Stimulated activated naive B cell treated with anti-CD40 and anti-IgM and Interleukin-4, amounts not matched to agents 10 μg/mL and 1 μg/mL and 100 μg/mL, for 72 hours (primary cell): ENCODE measurements around the gene PRR16.

Source experiments
- ATAC-seq, 2 donors: fragments of 150-1000 bp; cut with Tn5 transposase; replicated peaks; 2 replicates each; pipeline ENCODE4 v1.10.0; 2021; ENCODE audit warnings: moderate library complexity in 1 of 2
- DNase-seq: peaks from one replicate; pipeline ENCODE4 v3.0.0; 2021
- H3K27ac Mint-ChIP-seq: one replicate; pipeline ENCODE4 v1.8.0; 2022; ENCODE audit warnings: mild to moderate bottlenecking, mixed read lengths
- H3K27me3 Mint-ChIP-seq, 2 donors: one replicate each; pipeline ENCODE4 v1.8.0; 2022; ENCODE audit warnings: mixed read lengths in 2 of 2
- H3K36me3 Mint-ChIP-seq, 2 donors: one replicate each; pipeline ENCODE4 v1.8.0; 2022; ENCODE audit warnings: mixed read lengths in 2 of 2, mild to moderate bottlenecking in 1 of 2
- H3K4me1 Mint-ChIP-seq, 2 donors: one replicate each; pipeline ENCODE4 v1.8.0; 2022; ENCODE audit warnings: mixed read lengths in 2 of 2, mild to moderate bottlenecking in 1 of 2
- H3K4me3 Mint-ChIP-seq, 2 donors: one replicate each; pipeline ENCODE4 v1.8.0; 2022; ENCODE audit warnings: mild to moderate bottlenecking in 2 of 2, mixed read lengths in 2 of 2, moderate library complexity in 1 of 2
- H3K9me3 Mint-ChIP-seq, 2 donors: one replicate each; pipeline ENCODE4 v1.8.0; 2022; ENCODE audit warnings: mixed read lengths in 2 of 2, mild to moderate bottlenecking in 1 of 2

Gene PRR16

DNA sequence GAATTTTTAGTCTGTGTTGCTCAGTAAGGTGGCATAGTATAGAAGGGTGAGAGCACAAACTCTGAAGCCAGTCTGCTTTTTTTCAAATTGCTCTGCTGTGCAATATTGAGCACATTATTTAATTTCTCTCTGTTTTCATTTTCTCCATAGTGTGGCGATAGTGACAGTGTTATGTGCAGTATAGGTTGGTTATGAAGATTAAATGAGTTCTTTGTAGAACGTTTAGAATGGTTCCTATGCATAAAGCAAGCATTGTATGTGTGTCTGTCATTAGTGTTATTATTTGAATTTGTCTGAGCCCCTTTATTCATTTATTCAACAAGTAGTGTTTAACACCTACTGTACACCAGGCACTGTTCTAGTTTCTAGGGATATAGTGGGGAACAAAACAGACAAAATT lies 9.2 kb downstream of the PRR16 start:
- Mint-ChIP-seq H3K27me3 (peaks cover 11 to 20% of the 10 kb centered on the region in 2 donors), H3K27ac (no peak overlapping the region), H3K9me3 (no peaks in the 10 kb centered on the region), H3K4me3 (no peak overlapping the region), H3K36me3 (no peaks in the 10 kb centered on the region), H3K4me1 (no peaks in the 10 kb centered on the region)
- DNase-seq (no peak), ATAC-seq (no peak)

DNA sequence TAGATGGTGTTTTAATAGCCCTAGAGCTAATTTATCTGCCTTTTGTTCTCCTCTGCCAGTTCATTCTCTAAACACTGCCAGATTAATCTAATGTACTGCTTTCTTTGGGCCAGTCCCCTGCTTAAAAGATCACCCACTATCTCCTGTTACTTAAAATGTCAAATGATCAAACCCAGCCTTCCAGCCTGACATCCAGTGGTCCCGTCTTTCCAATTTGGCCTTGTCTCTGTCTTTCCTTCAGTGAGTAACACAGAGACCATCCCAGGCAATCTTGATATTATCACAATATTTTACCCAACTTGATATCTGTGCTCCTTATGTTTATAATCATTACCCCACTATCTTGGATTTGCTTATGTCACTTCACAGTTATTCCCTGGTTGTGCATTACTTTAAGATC lies 12.0 kb downstream of the PRR16 start:
- H3K27me3 Mint-ChIP-seq: peaks cover 7 to 20% of the 10 kb centered on the region in 2 donors
- no peaks in the 10 kb centered on the region for H3K4me1 Mint-ChIP-seq
- ATAC-seq: no peak
- no peak overlapping the region for H3K4me3 Mint-ChIP-seq
- no peak for DNase-seq
- no peak overlapping the region for H3K27ac Mint-ChIP-seq
- no peaks in the 10 kb centered on the region for H3K9me3 Mint-ChIP-seq
- H3K36me3 Mint-ChIP-seq: no peaks in the 10 kb centered on the region

DNA sequence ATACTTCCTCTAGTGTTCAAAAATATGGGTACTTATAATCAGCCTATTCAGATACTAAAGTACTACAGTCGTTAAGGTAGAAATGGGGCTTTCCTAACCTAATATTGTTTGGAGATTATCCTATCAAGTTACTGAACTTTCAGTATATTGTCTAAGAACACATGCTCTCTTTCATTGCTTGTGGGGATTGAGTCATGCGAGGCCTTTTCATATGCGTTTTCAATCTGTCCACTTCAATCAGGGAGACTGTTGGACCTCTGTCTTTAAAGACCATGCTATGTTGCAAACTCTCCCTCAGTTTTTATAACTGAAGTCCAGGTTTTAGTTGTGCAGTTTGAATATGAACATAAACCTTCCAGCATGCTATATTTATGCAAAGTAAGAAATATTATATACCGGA lies 15.0 kb downstream of the PRR16 start:
- H3K4me1 Mint-ChIP-seq: no peaks in the 10 kb centered on the region
- H3K4me3 Mint-ChIP-seq: no peak overlapping the region
- no peaks in the 10 kb centered on the region for H3K9me3 Mint-ChIP-seq
- peaks cover 1 to 20% of the 10 kb centered on the region in 2 donors for H3K27me3 Mint-ChIP-seq
- no peaks in the 10 kb centered on the region for H3K36me3 Mint-ChIP-seq
- no peak for ATAC-seq
- no peak for DNase-seq
- H3K27ac Mint-ChIP-seq: no peak overlapping the region

DNA sequence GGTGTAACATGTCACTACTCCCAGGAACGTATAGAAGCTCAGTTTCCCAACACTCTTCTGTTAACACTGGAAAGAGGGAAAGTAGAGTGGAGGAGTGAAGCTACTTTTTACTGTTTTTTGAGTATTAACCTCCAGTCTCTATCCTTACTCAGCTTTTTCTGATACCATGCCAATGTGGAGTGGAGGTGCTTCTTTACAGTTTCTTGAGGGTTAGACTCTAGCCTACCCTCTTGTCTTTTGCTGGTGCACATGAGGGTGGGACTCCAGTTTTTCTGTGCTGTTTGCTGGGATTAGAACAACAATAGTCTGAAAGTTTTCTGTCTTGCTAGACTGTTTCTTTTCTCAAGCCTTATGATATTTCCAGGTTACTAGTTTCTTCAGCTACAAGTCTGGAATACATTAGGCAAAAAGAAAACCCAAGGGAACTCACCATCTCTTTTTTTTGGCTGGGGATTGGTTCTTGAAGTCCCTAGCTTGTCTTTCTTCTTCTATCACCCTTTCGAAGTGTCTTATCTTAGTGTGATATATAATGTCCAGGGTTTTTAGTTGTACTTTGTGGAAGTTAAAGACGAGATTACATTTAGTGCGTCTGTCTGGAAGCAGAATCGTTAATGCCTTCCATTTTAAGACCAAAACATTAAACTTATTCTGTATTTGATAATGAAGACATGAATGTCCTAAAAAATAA lies 35.9 kb downstream of the PRR16 start:
- ATAC-seq: no peak
- no peak for DNase-seq
- Mint-ChIP-seq H3K36me3 (no peaks in the 10 kb centered on the region), H3K27ac (no peak overlapping the region), H3K4me1 (no peaks in the 10 kb centered on the region), H3K4me3 (no peak overlapping the region), H3K27me3 (peaks cover 0 to 4% of the 10 kb centered on the region in 2 donors), H3K9me3 (peaks cover 0 to 6% of the 10 kb centered on the region in 2 donors)

DNA sequence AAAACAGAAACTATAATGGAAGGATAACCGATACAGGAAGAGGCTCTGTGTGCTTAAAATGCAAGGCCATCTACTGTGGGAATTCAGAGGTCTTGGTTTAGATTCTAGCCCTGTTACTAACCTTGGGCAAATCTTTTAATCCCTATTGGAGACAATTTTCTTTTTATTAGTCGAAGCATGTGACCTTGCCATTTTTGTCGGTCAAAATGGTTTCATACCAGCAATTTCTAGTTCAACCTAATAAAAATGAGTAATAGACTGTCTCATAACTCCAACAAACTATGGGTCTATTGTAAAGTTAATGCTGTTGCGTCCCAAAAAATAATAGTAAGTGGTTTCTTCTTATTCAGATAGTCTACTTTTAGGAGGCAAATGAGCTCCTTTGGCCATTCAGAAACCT lies 38.4 kb downstream of the PRR16 start:
- H3K9me3 Mint-ChIP-seq: peaks cover 0 to 6% of the 10 kb centered on the region in 2 donors
- H3K4me3 Mint-ChIP-seq: no peak overlapping the region
- no peaks in the 10 kb centered on the region for H3K36me3 Mint-ChIP-seq
- peaks cover 0 to 4% of the 10 kb centered on the region in 2 donors for H3K27me3 Mint-ChIP-seq
- ATAC-seq (no peak), DNase-seq (no peak)
- H3K27ac Mint-ChIP-seq: no peak overlapping the region
- no peaks in the 10 kb centered on the region for H3K4me1 Mint-ChIP-seq

DNA sequence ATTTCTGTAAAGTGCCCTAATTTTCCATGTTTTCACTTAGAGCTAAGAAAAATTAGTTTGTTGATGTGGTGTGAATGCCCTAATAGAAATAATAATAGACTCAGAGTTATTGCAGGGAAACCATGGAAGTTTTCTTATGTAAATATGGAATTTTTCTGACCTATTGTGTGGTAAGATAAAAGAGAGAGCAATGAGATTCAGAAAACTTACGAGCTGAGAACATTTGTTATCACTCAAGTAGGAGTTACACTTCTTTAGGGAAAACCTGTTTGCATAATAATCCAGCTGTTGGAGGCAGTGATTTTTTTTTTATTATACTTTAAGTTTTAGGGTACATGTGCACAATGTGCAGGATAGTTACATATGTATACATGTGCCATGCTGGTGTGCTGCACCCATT lies 39.2 kb downstream of the PRR16 start:
- ATAC-seq: no peak
- no peak for DNase-seq
- peaks cover 0 to 4% of the 10 kb centered on the region in 2 donors for H3K27me3 Mint-ChIP-seq
- no peaks in the 10 kb centered on the region for H3K36me3 Mint-ChIP-seq
- no peaks in the 10 kb centered on the region for H3K4me1 Mint-ChIP-seq
- H3K9me3 Mint-ChIP-seq: peaks cover 0 to 6% of the 10 kb centered on the region in 2 donors
- no peak overlapping the region for H3K4me3 Mint-ChIP-seq
- no peak overlapping the region for H3K27ac Mint-ChIP-seq

DNA sequence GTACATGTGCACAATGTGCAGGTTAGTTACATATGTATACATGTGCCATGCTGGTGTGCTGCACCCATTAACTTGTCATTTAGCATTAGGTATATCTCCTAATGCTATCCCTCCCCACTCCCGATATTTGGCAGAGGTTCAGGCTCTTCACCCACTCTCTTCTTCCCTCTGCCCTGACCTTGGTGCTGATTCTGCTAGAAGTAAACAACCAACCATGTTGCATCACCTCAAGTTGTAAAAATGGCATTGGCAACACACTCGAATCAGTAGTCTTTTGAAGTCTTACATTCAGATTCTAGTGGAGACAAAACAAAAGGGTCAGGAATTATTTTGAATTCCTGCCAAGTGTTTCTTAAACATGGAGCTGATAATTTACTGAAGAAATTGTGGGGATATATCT lies 40.0 kb downstream of the PRR16 start:
- H3K36me3 Mint-ChIP-seq: no peaks in the 10 kb centered on the region
- peaks cover 0 to 6% of the 10 kb centered on the region in 2 donors for H3K9me3 Mint-ChIP-seq
- peaks cover 0 to 4% of the 10 kb centered on the region in 2 donors for H3K27me3 Mint-ChIP-seq
- ATAC-seq (no peak), DNase-seq (no peak)
- H3K27ac Mint-ChIP-seq: no peak overlapping the region
- H3K4me1 Mint-ChIP-seq: no peaks in the 10 kb centered on the region
- H3K4me3 Mint-ChIP-seq: no peak overlapping the region

DNA sequence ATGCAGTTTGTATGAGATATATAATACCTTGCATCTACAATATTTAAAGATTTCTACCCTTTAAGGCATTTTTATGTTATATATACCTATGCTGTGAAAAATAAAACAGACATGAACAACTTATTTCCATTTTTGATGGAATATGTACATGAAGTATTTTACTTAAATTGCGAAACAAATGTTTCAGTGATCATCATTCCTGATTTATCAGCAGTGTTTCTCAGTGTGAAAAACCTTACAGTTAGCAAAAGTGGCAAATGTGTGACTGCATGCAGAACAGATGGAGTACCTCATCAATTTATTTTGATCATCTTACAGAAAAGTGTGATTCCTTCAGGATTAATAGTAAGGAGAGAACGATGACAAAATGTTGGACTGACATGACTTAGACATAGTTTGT lies 43.1 kb downstream of the PRR16 start:
- Mint-ChIP-seq H3K9me3 (peaks cover 0 to 6% of the 10 kb centered on the region in 2 donors), H3K4me1 (no peaks in the 10 kb centered on the region), H3K36me3 (no peaks in the 10 kb centered on the region), H3K4me3 (no peak overlapping the region), H3K27me3 (peaks cover 0 to 3% of the 10 kb centered on the region in 2 donors), H3K27ac (no peak overlapping the region)
- DNase-seq: no peak
- ATAC-seq: no peak

DNA sequence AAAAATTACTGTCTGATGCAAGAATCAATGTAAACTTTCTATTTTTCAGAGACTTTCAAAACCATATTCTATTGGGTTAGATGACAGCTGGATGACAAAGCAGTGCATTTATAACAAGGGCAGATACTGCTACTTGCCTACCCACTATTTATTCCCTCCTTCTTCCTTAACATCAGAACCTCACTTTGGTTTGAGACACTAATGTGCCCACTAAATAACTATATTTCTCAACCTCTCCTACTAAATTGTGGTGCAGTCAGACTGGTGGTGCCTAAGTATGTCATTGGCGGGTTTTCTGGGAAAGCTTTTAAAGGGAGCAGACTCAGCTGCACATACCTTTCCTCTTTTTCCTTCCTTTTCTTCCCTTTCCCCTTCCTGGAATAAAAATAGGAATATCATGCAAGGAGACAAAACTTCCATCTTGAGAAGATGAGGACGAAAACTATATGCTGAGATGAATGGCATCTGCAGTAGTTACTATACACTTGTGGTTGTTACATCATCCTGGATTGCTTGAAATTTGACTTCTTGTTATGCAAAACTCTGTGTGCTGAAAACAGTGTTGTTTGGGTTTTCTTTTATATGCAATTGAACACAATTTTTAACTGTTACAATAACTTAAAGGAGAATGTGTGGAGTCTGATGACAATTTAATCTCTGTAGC lies 43.8 kb downstream of the PRR16 start:
- no peak for DNase-seq
- H3K36me3 Mint-ChIP-seq: no peaks in the 10 kb centered on the region
- peaks cover 0 to 3% of the 10 kb centered on the region in 2 donors for H3K27me3 Mint-ChIP-seq
- no peak for ATAC-seq
- H3K9me3 Mint-ChIP-seq: peaks cover 0 to 6% of the 10 kb centered on the region in 2 donors
- no peak overlapping the region for H3K27ac Mint-ChIP-seq
- no peaks in the 10 kb centered on the region for H3K4me1 Mint-ChIP-seq
- H3K4me3 Mint-ChIP-seq: no peak overlapping the region

DNA sequence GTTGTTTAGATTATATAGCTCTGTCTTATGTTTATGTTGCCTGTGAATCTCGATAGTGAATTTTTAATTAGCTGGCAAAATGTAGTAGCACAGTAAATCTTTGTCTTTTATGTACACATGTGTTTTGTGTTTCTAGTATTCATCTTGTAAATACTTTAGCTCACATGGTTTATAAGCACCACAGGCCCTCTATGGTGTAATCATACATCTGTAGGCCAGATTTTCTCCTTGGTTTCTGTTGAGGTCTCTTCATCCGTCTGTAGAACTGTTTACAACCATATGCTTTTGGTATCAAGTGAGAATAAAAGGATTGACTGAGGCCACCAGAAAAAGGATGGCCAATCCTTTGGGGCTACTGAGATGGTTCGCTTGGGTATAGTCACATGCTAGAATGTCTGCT lies 45.0 kb downstream of the PRR16 start:
- Mint-ChIP-seq H3K27me3 (peaks cover 0 to 3% of the 10 kb centered on the region in 2 donors), H3K27ac (no peak overlapping the region), H3K36me3 (no peaks in the 10 kb centered on the region), H3K9me3 (peaks cover 0 to 4% of the 10 kb centered on the region in 2 donors), H3K4me1 (no peaks in the 10 kb centered on the region), H3K4me3 (no peak overlapping the region)
- DNase-seq (no peak), ATAC-seq (no peak)

DNA sequence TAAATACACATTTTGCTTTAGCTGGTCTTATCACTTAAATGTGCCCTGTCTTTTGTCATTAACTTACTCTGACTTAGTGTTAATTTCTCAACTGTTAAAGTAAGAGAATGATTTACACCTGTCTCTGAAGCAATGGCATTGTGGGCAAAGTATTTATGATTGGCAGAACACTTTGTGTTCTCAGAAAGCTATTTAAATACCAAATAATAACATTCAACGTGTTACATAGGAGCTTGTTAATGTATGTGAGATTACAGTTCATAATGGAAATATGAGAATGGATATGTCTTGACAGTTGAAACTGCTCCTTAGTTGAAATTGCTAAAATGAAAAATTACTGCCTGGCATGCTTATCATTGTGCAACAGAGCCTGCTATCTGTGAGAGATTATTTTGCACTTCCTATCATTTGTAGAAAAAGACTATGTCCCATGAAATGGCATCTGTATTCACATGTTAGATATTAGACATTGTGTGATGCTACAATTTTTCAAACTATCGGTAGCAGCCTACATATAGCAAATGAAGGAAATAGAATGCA lies 46.1 kb downstream of the PRR16 start:
- DNase-seq (no peak), ATAC-seq (no peak)
- Mint-ChIP-seq H3K27ac (no peak overlapping the region), H3K36me3 (no peaks in the 10 kb centered on the region), H3K27me3 (peaks cover 0 to 3% of the 10 kb centered on the region in 2 donors), H3K9me3 (no peaks in the 10 kb centered on the region), H3K4me1 (no peaks in the 10 kb centered on the region), H3K4me3 (no peak overlapping the region)

DNA sequence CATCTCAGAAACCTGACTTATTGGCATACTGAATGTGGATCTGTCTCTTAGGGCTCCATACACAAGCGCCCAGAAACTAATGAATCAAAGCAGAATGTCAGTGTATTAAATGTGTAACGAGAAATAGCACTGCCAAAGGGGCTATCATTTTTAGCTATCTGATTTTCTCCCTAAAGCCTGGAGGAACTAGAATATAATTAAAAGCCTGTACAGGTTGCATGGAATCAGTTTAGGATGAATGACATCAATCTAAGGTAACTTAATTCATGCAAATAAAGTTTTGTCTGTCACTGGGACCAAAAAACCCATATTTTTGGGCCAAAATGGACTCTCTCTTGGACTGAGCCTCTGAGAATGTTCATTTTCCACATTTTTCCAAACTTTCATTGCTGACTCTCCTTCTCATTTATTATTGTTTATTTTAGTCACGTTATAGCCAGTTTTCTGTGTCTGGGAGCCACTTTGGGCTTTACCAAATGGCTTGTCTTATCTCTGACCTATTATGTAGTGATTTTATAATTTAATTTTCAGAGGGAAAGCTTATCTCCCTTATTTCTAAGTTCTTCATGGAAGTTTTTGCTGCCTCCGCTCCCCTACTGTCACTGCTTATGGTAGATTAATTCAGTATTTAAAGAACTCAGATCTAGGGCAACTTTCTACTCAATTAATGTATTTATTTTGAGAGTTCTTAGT lies 47.0 kb downstream of the PRR16 start:
- DNase-seq: no peak
- H3K27ac Mint-ChIP-seq: no peak overlapping the region
- ATAC-seq: no peak
- H3K4me1 Mint-ChIP-seq: no peaks in the 10 kb centered on the region
- H3K27me3 Mint-ChIP-seq: peaks cover 0 to 3% of the 10 kb centered on the region in 2 donors
- no peaks in the 10 kb centered on the region for H3K9me3 Mint-ChIP-seq
- H3K4me3 Mint-ChIP-seq: no peak overlapping the region
- no peaks in the 10 kb centered on the region for H3K36me3 Mint-ChIP-seq

DNA sequence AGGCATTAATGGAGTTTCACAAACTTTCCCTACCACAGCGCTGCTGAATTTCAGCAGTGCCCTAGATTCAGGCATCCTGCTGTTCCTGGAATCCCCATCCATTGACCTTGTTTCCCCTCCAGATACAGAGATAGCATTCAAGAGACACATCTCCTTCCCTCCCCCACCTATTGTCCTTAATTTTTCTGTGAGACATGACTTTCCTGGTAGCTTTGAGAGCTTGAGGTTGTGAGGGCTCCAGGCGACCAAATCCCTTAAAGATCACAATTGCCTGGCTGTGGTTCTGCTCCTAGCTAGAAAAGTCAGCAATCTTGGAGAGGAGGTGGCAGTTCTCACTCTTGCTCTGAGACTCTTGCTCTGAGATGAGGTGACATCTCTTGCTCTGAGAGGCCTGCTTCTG lies 48.0 kb downstream of the PRR16 start:
- no peak for DNase-seq
- Mint-ChIP-seq H3K4me3 (no peak overlapping the region), H3K9me3 (no peaks in the 10 kb centered on the region), H3K36me3 (no peaks in the 10 kb centered on the region), H3K27me3 (peaks cover 0 to 3% of the 10 kb centered on the region in 2 donors), H3K4me1 (no peaks in the 10 kb centered on the region), H3K27ac (no peak overlapping the region)
- no peak for ATAC-seq

DNA sequence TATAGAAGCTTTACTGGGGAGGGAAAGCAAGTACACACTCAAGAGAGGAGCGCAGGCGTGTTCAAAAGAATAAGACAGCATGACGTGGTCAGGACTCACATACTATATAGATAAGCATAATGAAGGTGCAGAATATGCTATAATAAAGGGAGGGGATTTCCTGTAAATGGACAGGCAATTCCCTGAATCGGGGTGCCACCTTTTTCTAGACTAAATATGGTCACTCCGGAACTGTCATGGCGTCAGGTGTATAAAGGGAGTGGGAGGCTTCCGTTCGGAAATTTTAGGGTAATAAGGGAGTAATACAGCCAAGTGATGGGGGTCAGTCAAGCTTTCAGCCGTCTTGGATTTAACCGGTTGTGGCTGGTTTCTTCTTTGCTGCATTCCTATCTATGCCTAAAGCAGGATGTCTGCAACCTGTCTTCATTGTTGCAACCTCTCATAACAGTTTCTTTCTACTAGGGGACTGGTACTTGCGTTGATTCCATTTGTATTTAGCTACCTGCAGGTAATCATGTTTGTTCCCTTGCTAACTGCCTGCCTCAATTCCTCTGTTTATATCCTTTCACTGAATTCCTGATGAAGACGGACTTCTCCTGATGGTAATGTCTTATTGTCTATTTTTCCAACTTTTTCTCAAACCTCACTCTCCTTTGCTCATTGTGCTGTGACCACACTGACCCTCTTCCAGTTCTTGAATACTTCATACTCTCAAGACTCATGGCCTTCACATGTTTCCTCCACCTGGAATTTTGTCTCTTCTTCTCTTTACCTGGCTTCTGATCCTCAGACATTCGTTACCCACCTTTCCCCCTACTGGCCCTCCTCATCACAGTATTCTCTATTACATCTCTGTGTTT lies 48.9 kb downstream of the PRR16 start:
- H3K27ac Mint-ChIP-seq: no peak overlapping the region
- DNase-seq (no peak), ATAC-seq (no peak)
- H3K27me3 Mint-ChIP-seq: peaks cover 0 to 3% of the 10 kb centered on the region in 2 donors
- H3K36me3 Mint-ChIP-seq: no peaks in the 10 kb centered on the region
- no peaks in the 10 kb centered on the region for H3K9me3 Mint-ChIP-seq
- H3K4me1 Mint-ChIP-seq: no peaks in the 10 kb centered on the region
- no peak overlapping the region for H3K4me3 Mint-ChIP-seq
